GM12873 (cell line): ENCODE data around the gene LRMDA.

Source experiments
- TF ChIP-seq, protein P1 (sequence below): IDR thresholded peaks from 2 replicates; pipeline ENCODE4 v1.5.1; 2012; ENCODE audit warnings: low read depth, mild to moderate bottlenecking, moderate library complexity, low read length, control low read depth; ENCODE audit not compliant: insufficient read depth; ENCODE audit errors: missing control alignments

LRMDA gene

GRCh38 chr10:75403939-75404814 lies 27.2 kb upstream of the LRMDA start:
- TF ChIP-seq, protein P1, sequence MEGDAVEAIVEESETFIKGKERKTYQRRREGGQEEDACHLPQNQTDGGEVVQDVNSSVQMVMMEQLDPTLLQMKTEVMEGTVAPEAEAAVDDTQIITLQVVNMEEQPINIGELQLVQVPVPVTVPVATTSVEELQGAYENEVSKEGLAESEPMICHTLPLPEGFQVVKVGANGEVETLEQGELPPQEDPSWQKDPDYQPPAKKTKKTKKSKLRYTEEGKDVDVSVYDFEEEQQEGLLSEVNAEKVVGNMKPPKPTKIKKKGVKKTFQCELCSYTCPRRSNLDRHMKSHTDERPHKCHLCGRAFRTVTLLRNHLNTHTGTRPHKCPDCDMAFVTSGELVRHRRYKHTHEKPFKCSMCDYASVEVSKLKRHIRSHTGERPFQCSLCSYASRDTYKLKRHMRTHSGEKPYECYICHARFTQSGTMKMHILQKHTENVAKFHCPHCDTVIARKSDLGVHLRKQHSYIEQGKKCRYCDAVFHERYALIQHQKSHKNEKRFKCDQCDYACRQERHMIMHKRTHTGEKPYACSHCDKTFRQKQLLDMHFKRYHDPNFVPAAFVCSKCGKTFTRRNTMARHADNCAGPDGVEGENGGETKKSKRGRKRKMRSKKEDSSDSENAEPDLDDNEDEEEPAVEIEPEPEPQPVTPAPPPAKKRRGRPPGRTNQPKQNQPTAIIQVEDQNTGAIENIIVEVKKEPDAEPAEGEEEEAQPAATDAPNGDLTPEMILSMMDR = no peak

GRCh38 chr10:75404815-75405597 lies 26.4 kb upstream of the LRMDA start:
- TF ChIP-seq, protein P1 = no peak

DNA sequence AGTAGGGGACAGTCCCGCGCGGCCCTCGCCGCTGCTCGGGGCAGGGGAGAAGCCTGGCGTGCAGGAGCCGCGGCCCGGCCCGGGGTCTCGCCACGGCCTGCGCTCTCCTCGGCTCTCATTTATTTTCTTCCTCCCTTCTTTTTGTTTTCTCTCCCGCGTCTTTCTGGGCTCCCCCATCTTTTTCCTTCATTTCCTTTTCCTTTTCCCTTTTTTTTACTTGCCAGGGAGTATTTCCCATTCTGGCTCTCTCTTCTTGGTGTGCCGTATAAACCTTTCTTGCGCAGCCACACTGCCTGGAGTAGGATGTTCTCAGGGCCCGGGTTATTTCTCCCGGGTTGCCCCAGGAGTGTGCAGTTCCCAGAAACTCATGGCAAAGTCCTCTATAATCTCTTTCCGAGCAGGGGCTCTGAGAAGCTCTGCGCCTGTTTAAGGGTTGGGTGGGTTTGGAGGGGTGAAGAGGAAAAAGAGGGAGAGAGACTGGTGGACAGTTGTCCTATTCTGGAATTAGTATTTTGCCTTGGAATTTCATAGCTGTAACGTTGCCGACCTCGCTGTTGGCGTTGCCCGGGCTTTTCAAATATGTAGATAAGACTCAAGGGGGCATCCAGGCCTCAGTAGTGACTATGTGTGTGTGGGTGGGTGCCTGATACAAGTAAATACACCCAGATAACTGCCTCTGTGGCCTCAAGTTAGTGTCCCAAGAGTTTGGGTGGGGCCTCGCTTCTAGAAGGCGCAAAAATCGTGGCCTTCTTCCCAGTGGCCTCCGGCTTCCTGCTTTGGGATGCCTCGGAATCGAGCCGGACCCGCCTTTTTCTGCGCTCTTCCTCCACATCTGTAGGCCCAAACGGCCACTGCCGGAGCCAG lies 25.6 kb upstream of the LRMDA start:
- TF ChIP-seq, protein P1 = no peak

- TF ChIP-seq, protein P1 = no peak
Measured at GRCh38 chr10:75406462-75407223, 24.8 kb upstream of the LRMDA start.

GRCh38 chr10:75407224-75407712 lies 24.2 kb upstream of the LRMDA start:
- TF ChIP-seq, protein P1 = no peak

GRCh38 chr10:75407713-75408508 lies 23.5 kb upstream of the LRMDA start:
- TF ChIP-seq, protein P1 = no peak
